Activated B cell treated with CpG ODN at 0.5 μM for 24 hours (primary cell): ENCODE measurements around the gene HDGFL2. TPM values are rescaled to one million over a fixed set of nuclear protein-coding genes. Genes with fewer than 3 reads are reported as not detected.

Experiments
- ATAC-seq: fragments of 200-7000 bp; cut with Tn5 transposase; one replicate; pipeline ENCODE4 v1.10.0; 2021; ENCODE audit warnings: low read depth, mild to moderate bottlenecking, moderate library complexity
- CTCF ChIA-PET: fragments of 350-600 bp; sonication (Branson Sonifier 250); formaldehyde crosslinking; loops from one replicate; lab custom pipeline; 2021; ENCODE audit warnings: antibody characterized with exemption; lab: Charles Lee
- POLR2A ChIA-PET: fragments of 350-600 bp; sonication (Branson Sonifier 250); formaldehyde crosslinking; loops from one replicate; lab custom pipeline; 2021; ENCODE audit warnings: antibody characterized with exemption; lab: Charles Lee
- DNase-seq: peaks from one replicate; pipeline ENCODE4 v3.0.0; 2022
- H3K27ac Mint-ChIP-seq: one replicate; pipeline ENCODE4 v1.8.0; 2020; ENCODE audit warnings: mixed read lengths
- H3K27me3 Mint-ChIP-seq: one replicate; pipeline ENCODE4 v1.8.0; 2021; ENCODE audit warnings: mixed read lengths
- H3K36me3 Mint-ChIP-seq: one replicate; pipeline ENCODE4 v1.8.0; 2021; ENCODE audit warnings: low read depth, mixed read lengths
- H3K4me1 Mint-ChIP-seq: one replicate; pipeline ENCODE4 v1.8.0; 2021; ENCODE audit warnings: mixed read lengths
- H3K4me3 Mint-ChIP-seq: one replicate; pipeline ENCODE4 v1.8.0; 2020; ENCODE audit warnings: mild to moderate bottlenecking, mixed read lengths
- H3K9me3 Mint-ChIP-seq: one replicate; pipeline ENCODE4 v1.8.0; 2020; ENCODE audit warnings: mixed read lengths
- CTCF ChIP-seq: fragments of 200-600 bp; IDR thresholded peaks from one replicate; pipeline ENCODE4 v1.8.0; 2022; ENCODE audit warnings: antibody characterized with exemption, mild to moderate bottlenecking
- intact Hi-C: fragments of 100-400 bp; cut with micrococcal nuclease; formaldehyde crosslinking; loops from one replicate; pipeline ENCODE4 v1.15.1; 2024
- total RNA-seq: library from RNA; stranded (reverse); gene quantifications from 2 replicates; pipeline ENCODE4 v1.2.3, GENCODE V29; 2022

Gene HDGFL2
- total RNA-seq, 1 donor from 2014 or later: 44.9 TPM

GRCh38 chr19:4503132-4503824 lies 31.2 kb downstream of the HDGFL2 start:
- Mint-ChIP-seq H3K4me1 (no peaks in the 10 kb centered on the region), H3K9me3 (no peaks in the 10 kb centered on the region), H3K4me3 (no peak overlapping the region), H3K27ac (no peak overlapping the region), H3K27me3 (no peaks in the 10 kb centered on the region), H3K36me3 (peaks cover 39% of the 10 kb centered on the region)
- POLR2A ChIA-PET: no interaction called here
- DNase-seq (no peak), ATAC-seq (no peak)
- CTCF ChIA-PET: no interaction called here
- intact Hi-C loops: no loop called here
- no peak for TF ChIP-seq CTCF

GRCh38 chr19:4503825-4504170 lies 31.7 kb downstream of the HDGFL2 start:
- CTCF ChIA-PET: no interaction called here
- POLR2A ChIA-PET: no interaction called here
- H3K4me3 Mint-ChIP-seq: no peak overlapping the region
- ATAC-seq: no peak
- intact Hi-C loops: no loop called here
- no peak overlapping the region for H3K27ac Mint-ChIP-seq
- DNase-seq: no peak
- H3K9me3 Mint-ChIP-seq: no peaks in the 10 kb centered on the region
- TF ChIP-seq CTCF: no peak
- H3K4me1 Mint-ChIP-seq: no peaks in the 10 kb centered on the region
- peaks cover 37% of the 10 kb centered on the region for H3K36me3 Mint-ChIP-seq
- no peaks in the 10 kb centered on the region for H3K27me3 Mint-ChIP-seq

- ATAC-seq: no peak
- Mint-ChIP-seq H3K9me3 (no peaks in the 10 kb centered on the region), H3K4me3 (no peak overlapping the region), H3K36me3 (peaks cover 34% of the 10 kb centered on the region), H3K27me3 (no peaks in the 10 kb centered on the region), H3K4me1 (no peaks in the 10 kb centered on the region), H3K27ac (no peak overlapping the region)
- intact Hi-C loops: no loop called here
- DNase-seq: no peak
- POLR2A ChIA-PET: no interaction called here
- CTCF ChIA-PET: no interaction called here
- no peak for TF ChIP-seq CTCF
Observed at GRCh38 chr19:4504297-4504701, 32.2 kb downstream of the HDGFL2 start.

GRCh38 chr19:4504891-4505569 lies 32.9 kb downstream of the HDGFL2 start:
- H3K4me1 Mint-ChIP-seq: no peaks in the 10 kb centered on the region
- peaks cover 27% of the 10 kb centered on the region for H3K36me3 Mint-ChIP-seq
- H3K9me3 Mint-ChIP-seq: no peaks in the 10 kb centered on the region
- intact Hi-C loops: no loop called here
- TF ChIP-seq CTCF: no peak
- H3K27me3 Mint-ChIP-seq: no peaks in the 10 kb centered on the region
- ChIA-PET CTCF (no interaction called here), POLR2A (no interaction called here)
- ATAC-seq (no peak), DNase-seq (no peak)
- no peak overlapping the region for H3K27ac Mint-ChIP-seq
- no peak overlapping the region for H3K4me3 Mint-ChIP-seq

GRCh38 chr19:4505570-4506448 lies 33.7 kb downstream of the HDGFL2 start:
- POLR2A ChIA-PET: no interaction called here
- no peak overlapping the region for H3K4me3 Mint-ChIP-seq
- H3K27ac Mint-ChIP-seq: no peak overlapping the region

More at GRCh38 chr19:4505570-4506448, 33.7 kb downstream of the HDGFL2 start:
- no peak for TF ChIP-seq CTCF
- Mint-ChIP-seq H3K4me1 (no peaks in the 10 kb centered on the region), H3K36me3 (peaks cover 23% of the 10 kb centered on the region), H3K27me3 (no peaks in the 10 kb centered on the region), H3K9me3 (no peaks in the 10 kb centered on the region)
- intact Hi-C loops: no loop called here
- DNase-seq (no peak), ATAC-seq (no peak)
- CTCF ChIA-PET: no interaction called here
